ENCODE data around the gene TMTC2. TPM values are rescaled to one million over a fixed set of nuclear protein-coding genes. Genes with fewer than 3 reads are reported as not detected.

TMTC2 gene
- total RNA-seq, 1 experiment from 2014 or later = 1.7 TPM

DNA sequence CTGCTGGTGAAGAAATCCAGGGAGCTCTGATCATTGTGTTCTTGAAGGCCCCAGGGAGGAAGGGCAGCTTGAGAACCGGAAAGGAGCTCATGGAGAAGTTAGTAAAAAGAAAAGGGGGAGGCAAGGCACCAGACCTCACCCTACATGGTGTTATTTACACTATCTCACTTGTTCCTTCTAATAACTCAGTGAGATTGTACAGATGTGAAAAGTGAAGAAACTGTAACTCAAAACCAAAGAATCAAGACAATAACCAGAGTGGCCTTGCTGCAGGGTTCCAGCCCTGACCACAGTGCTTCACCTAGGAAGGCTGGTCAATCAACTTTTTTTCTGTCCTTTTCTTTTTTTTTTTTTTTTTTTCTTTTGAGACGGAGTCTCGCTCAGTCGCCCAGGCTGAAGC is 353.6 kb downstream of the TMTC2 start:
- POLR2A ChIA-PET = no interaction called here

DNA sequence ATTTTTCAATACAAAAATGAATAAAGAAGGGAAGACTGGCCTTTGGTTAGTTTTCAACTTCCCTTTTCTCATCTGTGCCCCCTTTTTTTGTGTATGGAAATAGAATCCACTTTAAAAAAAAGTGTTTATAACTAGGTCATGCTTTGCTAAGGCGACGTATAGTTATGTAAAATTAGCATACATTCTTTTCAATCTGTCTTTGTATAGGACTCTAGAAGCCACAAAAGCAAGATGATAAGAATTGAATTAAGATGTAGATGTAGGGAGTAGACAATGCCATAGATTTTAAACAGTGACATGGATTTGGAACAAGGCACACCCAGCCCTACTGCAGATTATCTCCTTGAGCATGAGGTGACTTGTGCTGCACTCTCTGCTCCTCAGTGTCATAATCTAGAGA is 354.3 kb downstream of the TMTC2 start:
- POLR2A ChIA-PET = no interaction called here
- Mint-ChIP-seq H3K36me3 (ENCODE audit: insufficient read depth, unreplicated experiment) (no peaks in the 10 kb centered on the region), H3K27ac (ENCODE audit: low read depth, unreplicated experiment) (no peak overlapping the region), H3K4me3 (ENCODE audit: unreplicated experiment) (no peak overlapping the region), H3K4me1 (ENCODE audit: insufficient read depth, unreplicated experiment) (no peaks in the 10 kb centered on the region), H3K27me3 (ENCODE audit: insufficient read depth, unreplicated experiment) (no peaks in the 10 kb centered on the region), H3K9me3 (ENCODE audit: unreplicated experiment) (no peaks in the 10 kb centered on the region)
- no peak for DNase-seq (ENCODE audit: unreplicated experiment)
- no TSS peak for BruUV-seq (replicated peaks)
- CTCF ChIA-PET = no interaction called here
- intact Hi-C loops (cut with micrococcal nuclease) = no loop called here
- TF ChIP-seq, protein P1, sequence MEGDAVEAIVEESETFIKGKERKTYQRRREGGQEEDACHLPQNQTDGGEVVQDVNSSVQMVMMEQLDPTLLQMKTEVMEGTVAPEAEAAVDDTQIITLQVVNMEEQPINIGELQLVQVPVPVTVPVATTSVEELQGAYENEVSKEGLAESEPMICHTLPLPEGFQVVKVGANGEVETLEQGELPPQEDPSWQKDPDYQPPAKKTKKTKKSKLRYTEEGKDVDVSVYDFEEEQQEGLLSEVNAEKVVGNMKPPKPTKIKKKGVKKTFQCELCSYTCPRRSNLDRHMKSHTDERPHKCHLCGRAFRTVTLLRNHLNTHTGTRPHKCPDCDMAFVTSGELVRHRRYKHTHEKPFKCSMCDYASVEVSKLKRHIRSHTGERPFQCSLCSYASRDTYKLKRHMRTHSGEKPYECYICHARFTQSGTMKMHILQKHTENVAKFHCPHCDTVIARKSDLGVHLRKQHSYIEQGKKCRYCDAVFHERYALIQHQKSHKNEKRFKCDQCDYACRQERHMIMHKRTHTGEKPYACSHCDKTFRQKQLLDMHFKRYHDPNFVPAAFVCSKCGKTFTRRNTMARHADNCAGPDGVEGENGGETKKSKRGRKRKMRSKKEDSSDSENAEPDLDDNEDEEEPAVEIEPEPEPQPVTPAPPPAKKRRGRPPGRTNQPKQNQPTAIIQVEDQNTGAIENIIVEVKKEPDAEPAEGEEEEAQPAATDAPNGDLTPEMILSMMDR (IDR thresholded peaks at IDR 0.05; ENCODE audit: unreplicated experiment) = no peak

More for the DNA sequence above, 353.6 kb downstream of the TMTC2 start:
- Mint-ChIP-seq H3K9me3 (ENCODE audit: unreplicated experiment) (no peaks in the 10 kb centered on the region), H3K36me3 (ENCODE audit: insufficient read depth, unreplicated experiment) (no peaks in the 10 kb centered on the region), H3K27me3 (ENCODE audit: insufficient read depth, unreplicated experiment) (no peaks in the 10 kb centered on the region), H3K4me3 (ENCODE audit: unreplicated experiment) (no peak overlapping the region), H3K4me1 (ENCODE audit: insufficient read depth, unreplicated experiment) (no peaks in the 10 kb centered on the region), H3K27ac (ENCODE audit: low read depth, unreplicated experiment) (no peak overlapping the region)
- no TSS peak for BruUV-seq (replicated peaks)
- TF ChIP-seq, protein P1 (IDR thresholded peaks at IDR 0.05; ENCODE audit: unreplicated experiment) = no peak
- CTCF ChIA-PET = no interaction called here
- intact Hi-C loops (cut with micrococcal nuclease) = no loop called here
- DNase-seq (ENCODE audit: unreplicated experiment) = no peak

DNA sequence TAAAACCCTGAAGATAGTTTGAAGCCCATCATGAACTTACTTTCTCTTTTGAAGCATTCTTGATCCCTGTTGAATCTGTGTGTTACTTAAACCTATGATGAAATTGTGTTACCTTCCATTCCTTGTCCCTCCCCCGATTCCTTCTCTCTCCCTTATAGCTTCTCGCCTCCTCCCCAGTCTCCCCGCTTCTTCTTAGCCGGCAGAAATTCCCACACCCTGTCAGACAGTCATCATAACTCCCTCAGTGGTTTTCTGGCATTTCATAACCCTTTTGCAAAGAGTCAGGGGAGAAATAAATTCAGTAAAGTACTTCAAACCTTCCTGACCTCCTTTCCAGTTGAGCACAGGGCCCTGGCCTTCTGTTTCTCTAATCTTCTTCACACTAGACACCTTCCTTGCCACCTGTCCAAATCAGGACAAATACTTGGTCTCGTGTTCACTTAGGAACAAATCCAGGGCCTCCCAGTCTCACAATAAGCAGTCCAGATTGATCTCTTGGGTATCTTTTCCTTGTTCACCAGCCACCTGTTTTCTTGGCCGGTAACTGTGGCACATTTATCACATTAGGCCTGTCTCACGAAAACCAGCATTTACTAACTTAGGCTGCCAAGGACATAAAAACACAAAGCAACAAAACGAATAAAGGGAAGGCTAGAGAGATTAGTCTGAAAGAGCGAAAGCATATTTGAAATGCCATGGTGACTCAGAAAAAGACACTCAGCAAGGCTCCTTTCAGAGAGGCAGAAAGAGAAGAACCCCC is 355.9 kb downstream of the TMTC2 start:
- ChIA-PET POLR2A (no interaction called here), CTCF (interaction anchor here (0.7 kb wide), 1 partner anchor 201 kb away, joined by 3 read pairs; no protein-coding TSS in a partner anchor)
- TF ChIP-seq, protein P1 (IDR thresholded peaks at IDR 0.05; ENCODE audit: unreplicated experiment) = no peak
- BruUV-seq (replicated peaks) = no TSS peak
- no peak for DNase-seq (ENCODE audit: unreplicated experiment)
- Mint-ChIP-seq H3K4me3 (ENCODE audit: unreplicated experiment) (no peak overlapping the region), H3K27ac (ENCODE audit: low read depth, unreplicated experiment) (no peak overlapping the region), H3K9me3 (ENCODE audit: unreplicated experiment) (no peaks in the 10 kb centered on the region), H3K27me3 (ENCODE audit: insufficient read depth, unreplicated experiment) (no peaks in the 10 kb centered on the region), H3K4me1 (ENCODE audit: insufficient read depth, unreplicated experiment) (no peaks in the 10 kb centered on the region), H3K36me3 (ENCODE audit: insufficient read depth, unreplicated experiment) (no peaks in the 10 kb centered on the region)
- intact Hi-C loops (cut with micrococcal nuclease) = no loop called here

DNA sequence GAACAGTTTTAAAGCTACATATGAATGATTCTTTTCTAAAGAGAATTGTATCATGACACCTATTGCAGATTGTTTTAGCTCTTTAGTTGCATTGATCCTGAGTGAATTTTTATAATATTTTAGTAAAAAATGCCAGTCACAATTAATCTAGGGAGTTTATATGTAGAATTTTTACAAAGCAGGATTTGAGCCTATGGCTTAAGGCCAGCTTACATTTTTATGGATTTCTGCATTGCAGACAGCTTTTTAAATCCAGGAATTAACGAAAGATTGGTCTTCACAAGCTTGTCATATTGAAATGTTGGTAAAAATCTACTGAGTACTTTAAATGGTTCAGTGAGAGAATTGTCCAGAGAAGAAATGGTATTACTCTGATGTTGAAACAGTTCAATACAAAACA is 358.0 kb downstream of the TMTC2 start:
- ChIA-PET CTCF (interaction anchor here (0.6 kb wide), 2 partner anchors 70 to 713 kb away, joined by 3 read pairs; no protein-coding TSS in a partner anchor), POLR2A (no interaction called here)
- H3K27me3 Mint-ChIP-seq (ENCODE audit: insufficient read depth, unreplicated experiment) = no peaks in the 10 kb centered on the region
- no peak overlapping the region for H3K4me3 Mint-ChIP-seq (ENCODE audit: unreplicated experiment)
- H3K27ac Mint-ChIP-seq (ENCODE audit: low read depth, unreplicated experiment) = no peak overlapping the region
- intact Hi-C loops (cut with micrococcal nuclease) = no loop called here
- no peaks in the 10 kb centered on the region for H3K9me3 Mint-ChIP-seq (ENCODE audit: unreplicated experiment)
- BruUV-seq (replicated peaks) = no TSS peak
- no peaks in the 10 kb centered on the region for H3K4me1 Mint-ChIP-seq (ENCODE audit: insufficient read depth, unreplicated experiment)
- no peaks in the 10 kb centered on the region for H3K36me3 Mint-ChIP-seq (ENCODE audit: insufficient read depth, unreplicated experiment)
- TF ChIP-seq, protein P1 (IDR thresholded peaks at IDR 0.05; ENCODE audit: unreplicated experiment) = no peak
- no peak for DNase-seq (ENCODE audit: unreplicated experiment)
